Naive thymus-derived CD8-positive, alpha-beta T cell (primary cell): ENCODE measurements around the gene COX18. TPM values are rescaled to one million over a fixed set of nuclear protein-coding genes. Genes with fewer than 3 reads are reported as not detected.

Experiments used
- ATAC-seq, 2 donors: fragments of 150-1000 bp; cut with Tn5 transposase in 1 of 2; sonication (Bioruptor Pico), chemical (Tn5 transposase) in 1 of 2; 1 replicate in 1 of 2; 2 replicates in 1 of 2; pipeline ENCODE4 v1.10.0; 2021; ENCODE audit warnings: mild to moderate bottlenecking in 2 of 2, moderate library complexity in 2 of 2
- POLR2A ChIA-PET: fragments of 350-600 bp; sonication (Branson Sonifier 250); formaldehyde crosslinking; loops from one replicate; lab custom pipeline; 2021; ENCODE audit warnings: antibody characterized with exemption; lab: Charles Lee
- DNase-seq, 10 donors: peaks; one replicate each; pipeline versions ENCODE4 v3.0.0 to v3.0.0-alpha.2; 2020 to 2022
- H3K27ac Mint-ChIP-seq, 10 donors: one replicate each; pipeline ENCODE4 v1.8.0; 2020 to 2022; ENCODE audit warnings: mild to moderate bottlenecking in 10 of 10, mixed read lengths in 10 of 10, moderate library complexity in 4 of 10, inconsistent platforms in 1 of 10
- H3K27me3 Mint-ChIP-seq, 5 donors: one replicate each; pipeline ENCODE4 v1.8.0; 2021 to 2022; ENCODE audit warnings: mixed read lengths in 5 of 5
- H3K36me3 Mint-ChIP-seq, 3 donors: one replicate each; pipeline ENCODE4 v1.8.0; 2020 to 2022; ENCODE audit warnings: mixed read lengths in 3 of 3, mild to moderate bottlenecking in 2 of 3, inconsistent platforms in 1 of 3
- H3K4me1 Mint-ChIP-seq, 4 donors: one replicate each; pipeline ENCODE4 v1.8.0; 2021 to 2022; ENCODE audit warnings: mixed read lengths in 4 of 4
- H3K4me3 Mint-ChIP-seq, 10 donors: one replicate each; pipeline ENCODE4 v1.8.0; 2020 to 2022; ENCODE audit warnings: mild to moderate bottlenecking in 10 of 10, mixed read lengths in 10 of 10, moderate library complexity in 6 of 10, inconsistent platforms in 1 of 10
- H3K9me3 Mint-ChIP-seq, 9 donors: one replicate each; pipeline ENCODE4 v1.8.0; 2020 to 2022; ENCODE audit warnings: mixed read lengths in 9 of 9, mild to moderate bottlenecking in 3 of 9, inconsistent platforms in 1 of 9, moderate library complexity in 1 of 9
- polyA plus RNA-seq, 3 donors: library from polyadenylated mRNA; unstranded; fragments of 300-500 nt; fragmentation: Illumina TruSeq; gene quantifications; one replicate each; pipeline ENCODE4 v1.2.3, GENCODE V29; 2021
- total RNA-seq, 8 experiments: library from RNA in 2 of 8; stranded (reverse) in 2 of 8; gene quantifications; one replicate each; pipeline ENCODE4 v1.2.3 and lab custom pipeline; 2021 to 2026

The COX18 gene, protein sequence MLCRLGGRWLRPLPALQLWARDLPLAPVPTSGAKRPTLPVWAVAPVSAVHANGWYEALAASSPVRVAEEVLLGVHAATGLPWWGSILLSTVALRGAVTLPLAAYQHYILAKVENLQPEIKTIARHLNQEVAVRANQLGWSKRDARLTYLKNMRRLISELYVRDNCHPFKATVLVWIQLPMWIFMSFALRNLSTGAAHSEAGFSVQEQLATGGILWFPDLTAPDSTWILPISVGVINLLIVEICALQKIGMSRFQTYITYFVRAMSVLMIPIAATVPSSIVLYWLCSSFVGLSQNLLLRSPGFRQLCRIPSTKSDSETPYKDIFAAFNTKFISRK
- total RNA-seq (10 to 100 TPM; 18.0 to 20.2 TPM), polyA plus RNA-seq (1 to 10 TPM; 5.0 to 8.4 (median 6.4) TPM), total RNA-seq (lab: John Stamatoyannopoulos, UW) (27.0 to 33.7 (median 28.7) reads per million in 6 experiments)

DNA sequence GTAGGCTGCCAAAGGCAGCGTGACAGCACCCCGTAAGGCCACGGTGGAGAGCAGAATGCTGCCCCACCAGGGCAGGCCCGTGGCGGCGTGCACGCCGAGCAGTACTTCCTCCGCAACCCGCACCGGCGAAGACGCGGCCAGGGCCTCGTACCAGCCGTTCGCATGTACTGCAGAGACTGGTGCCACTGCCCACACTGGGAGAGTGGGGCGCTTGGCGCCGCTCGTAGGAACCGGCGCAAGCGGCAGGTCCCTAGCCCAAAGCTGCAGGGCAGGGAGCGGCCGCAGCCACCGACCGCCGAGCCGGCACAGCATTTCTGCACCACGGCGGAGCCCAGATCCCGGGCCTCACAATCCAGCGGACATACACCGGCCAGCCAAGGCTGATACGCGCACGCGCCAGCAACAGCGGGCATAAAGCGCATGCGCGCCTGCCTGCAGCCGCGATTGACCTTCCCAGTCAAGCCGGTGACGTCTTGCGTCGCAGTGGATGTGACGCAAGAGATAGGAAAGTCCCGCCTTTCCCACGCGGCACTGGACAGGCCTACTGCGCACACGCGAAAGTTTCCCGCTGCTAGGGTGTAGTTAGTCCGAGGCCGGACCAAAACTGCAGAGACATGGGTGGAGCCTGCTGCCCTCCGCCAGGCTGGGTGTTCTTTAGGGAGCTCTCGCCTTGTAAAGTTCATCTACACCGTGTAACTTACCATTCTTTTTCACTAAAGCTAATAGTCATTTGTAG, at the start of gene COX18:
Gene COX18 (minus strand): TSS at position 379 of the 736 bp plus-strand sequence. CDS start 67 bp downstream, at position 312.
- ATAC-seq: peak; percentile 80 to 85
- Mint-ChIP-seq H3K4me1 (peaks cover 18 to 46% (median 42%) of the 10 kb centered on the region in 4 donors), H3K4me3 (peak within 1 kb of the TSS; percentile 81 to 93 (median 91)), H3K27ac (peak within 1 kb of the TSS; percentile 95 to 100 (median 98)), H3K9me3 (no peaks in the 10 kb centered on the region), H3K36me3 (peaks cover 0 to 14% (median 2%) of the 10 kb centered on the region in 3 donors), H3K27me3 (no peaks in the 10 kb centered on the region)
- POLR2A ChIA-PET: interaction anchor here (0.7 to 4.3 kb wide), 7 partner anchors 10 to 194 kb away, joined by 3 to 31 read pairs (median 4); partner anchors contain the start of gene ANKRD17
- peak; percentile 86 to 98 (median 92) for DNase-seq

DNA sequence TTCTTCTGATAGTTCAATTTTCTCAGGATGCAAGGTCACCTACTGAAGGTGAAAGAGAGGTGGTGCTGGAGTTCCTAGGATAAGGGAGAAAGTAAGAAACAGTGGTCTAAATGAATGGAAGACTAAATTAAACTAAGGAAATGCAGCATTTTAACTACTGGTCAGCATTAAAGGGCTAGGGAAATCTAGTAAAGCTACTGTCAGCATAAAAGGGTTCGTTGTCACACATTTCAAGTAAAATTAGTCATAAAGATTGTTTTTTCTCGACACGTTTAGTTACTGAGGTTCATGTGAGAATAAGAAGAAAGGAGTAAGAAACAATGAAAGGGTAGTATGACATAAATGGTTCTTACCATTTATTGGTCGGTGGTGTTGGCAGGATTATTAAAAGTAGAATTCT, 40.0 kb upstream of the COX18 start:
- H3K9me3 Mint-ChIP-seq: no peaks in the 10 kb centered on the region
- peaks cover under 1 to 32% (median 5%) of the 10 kb centered on the region in 3 donors for H3K36me3 Mint-ChIP-seq
- no peaks in the 10 kb centered on the region for H3K27me3 Mint-ChIP-seq
- no peak for DNase-seq
- ATAC-seq: no peak
- POLR2A ChIA-PET: no interaction called here
- no peak overlapping the region for H3K4me3 Mint-ChIP-seq
- no peak overlapping the region for H3K27ac Mint-ChIP-seq
- peaks cover 0 to 2% (median 0%) of the 10 kb centered on the region in 4 donors for H3K4me1 Mint-ChIP-seq

DNA sequence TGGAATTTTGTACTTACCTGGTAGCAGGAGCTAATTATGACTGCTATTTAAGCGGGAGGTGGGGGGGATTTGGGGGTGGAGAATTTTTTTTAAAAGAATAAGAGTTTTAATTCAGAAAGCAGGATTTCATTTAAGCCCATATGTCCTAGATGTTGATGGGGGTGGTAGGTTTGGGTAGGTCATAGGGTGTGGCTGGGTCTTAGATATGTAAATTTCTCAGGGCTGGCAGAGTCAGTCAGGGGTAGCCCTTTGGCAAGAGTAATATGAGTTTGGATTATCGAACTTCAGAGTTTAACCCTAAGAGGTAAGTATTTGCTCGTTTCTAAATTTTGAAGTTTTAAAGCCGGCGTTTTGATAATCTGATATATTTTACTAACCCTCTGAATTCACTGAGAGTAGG, 35.2 kb upstream of the COX18 start:
- no peaks in the 10 kb centered on the region for H3K9me3 Mint-ChIP-seq
- ATAC-seq (no peak), DNase-seq (no peak)
- no peak overlapping the region for H3K4me3 Mint-ChIP-seq
- H3K36me3 Mint-ChIP-seq: peaks cover 0 to 39% (median 6%) of the 10 kb centered on the region in 3 donors
- POLR2A ChIA-PET: interaction anchor here (1.5 kb wide), 1 partner anchor 35 kb away, joined by 5 read pairs; the partner anchor contains the start of gene COX18
- H3K4me1 Mint-ChIP-seq: peaks cover 0 to 6% (median 0%) of the 10 kb centered on the region in 4 donors
- H3K27ac Mint-ChIP-seq: peak overlapping the region in 4 of 10 donors; percentile 30 to 69 (median 38)
- no peaks in the 10 kb centered on the region for H3K27me3 Mint-ChIP-seq

DNA sequence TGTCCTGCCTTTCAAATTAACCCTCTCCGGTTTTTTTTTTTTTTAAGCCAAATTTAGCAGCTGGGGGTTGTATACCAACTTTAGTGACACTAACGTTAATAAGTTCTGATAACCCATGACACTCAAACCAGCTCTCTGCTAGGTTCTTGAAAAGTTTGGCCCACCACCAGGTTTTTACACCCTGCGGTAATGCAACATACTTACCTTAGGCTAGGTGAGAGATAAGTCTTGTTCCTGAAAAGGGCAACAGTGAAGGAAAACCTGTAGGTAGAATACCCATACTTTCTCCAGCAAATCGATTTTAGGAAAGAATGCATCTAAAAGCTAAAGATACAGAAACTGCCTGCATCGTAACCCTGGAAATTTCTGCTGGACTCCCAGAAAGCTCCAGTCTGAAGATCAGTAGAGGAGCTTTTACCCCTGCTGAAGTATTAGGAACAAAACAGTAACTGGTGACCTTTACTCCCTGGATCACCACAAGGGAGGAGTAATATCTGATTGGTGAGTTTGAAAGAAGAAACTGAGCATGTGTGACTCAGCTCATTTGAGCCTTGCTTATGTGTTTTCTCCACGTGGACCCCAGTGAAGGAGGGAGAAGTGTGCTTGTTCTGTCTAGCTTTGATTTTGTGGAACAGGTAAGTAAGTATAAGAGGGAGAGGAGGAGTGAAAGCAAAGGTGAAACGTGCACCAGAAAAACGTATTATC, 34.4 kb upstream of the COX18 start:
- peak overlapping the region in 6 of 10 donors; percentile 2 to 54 (median 8) for H3K27ac Mint-ChIP-seq
- H3K27me3 Mint-ChIP-seq: no peaks in the 10 kb centered on the region
- peaks cover 0 to 6% (median 3%) of the 10 kb centered on the region in 4 donors for H3K4me1 Mint-ChIP-seq
- ATAC-seq: no peak
- no peak for DNase-seq
- H3K36me3 Mint-ChIP-seq: peaks cover 0 to 46% (median 6%) of the 10 kb centered on the region in 3 donors
- H3K4me3 Mint-ChIP-seq: no peak overlapping the region
- H3K9me3 Mint-ChIP-seq: no peaks in the 10 kb centered on the region
- POLR2A ChIA-PET: interaction anchor here (0.5 to 1.5 kb wide), 2 partner anchors 11 to 34 kb away, joined by 3 to 5 read pairs; partner anchors contain the start of gene COX18

DNA sequence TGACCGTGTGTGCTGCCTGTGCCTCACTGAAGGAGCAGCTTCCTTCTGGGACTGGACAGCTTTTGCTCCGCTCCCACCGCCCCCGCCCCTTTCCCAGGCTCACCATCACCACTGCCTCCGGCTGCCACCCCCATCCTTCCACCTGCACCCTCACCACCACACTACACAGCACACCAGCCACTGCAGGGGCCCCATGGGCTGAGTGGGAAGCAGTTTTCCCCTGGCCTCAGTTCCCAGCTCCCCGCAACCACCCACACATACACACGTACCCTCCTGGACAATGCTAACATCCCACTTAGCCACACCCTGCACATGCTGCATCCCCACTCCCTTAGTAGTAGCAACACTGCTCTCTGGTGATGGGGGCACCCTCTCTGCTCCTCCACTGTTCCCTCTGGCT, 29.6 kb upstream of the COX18 start:
- DNase-seq: no peak

DNA sequence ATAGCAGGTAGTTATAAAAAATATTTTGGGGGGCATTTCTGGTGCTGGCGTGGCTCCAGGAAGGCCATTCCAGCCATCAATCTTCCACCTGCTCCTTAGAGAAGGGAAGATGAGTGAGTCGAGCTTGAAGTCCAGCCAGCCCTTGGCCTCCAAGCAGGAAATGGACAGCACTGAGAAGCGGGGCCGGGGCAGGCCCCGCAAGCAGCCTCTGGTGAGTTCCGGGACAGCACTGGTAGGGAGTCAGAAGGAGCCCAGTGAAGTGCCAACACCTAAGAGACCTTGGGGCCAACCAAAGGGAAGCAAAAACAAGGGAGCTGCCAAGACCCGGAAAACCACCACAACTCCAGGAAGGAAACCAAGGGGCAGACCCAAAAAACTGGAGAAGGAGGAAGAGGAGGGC, 29.2 kb upstream of the COX18 start:
- ATAC-seq (no peak), DNase-seq (no peak)
- H3K27me3 Mint-ChIP-seq: no peaks in the 10 kb centered on the region
- H3K27ac Mint-ChIP-seq: peak overlapping the region in 2 of 10 donors; percentile 52 to 92
- POLR2A ChIA-PET: interaction anchor here (1.6 kb wide), 1 partner anchor 9 kb away, joined by 4 read pairs; no protein-coding TSS in a partner anchor
- no peak overlapping the region for H3K4me3 Mint-ChIP-seq
- H3K36me3 Mint-ChIP-seq: peaks cover 4 to 69% (median 9%) of the 10 kb centered on the region in 3 donors
- peaks cover 0 to 5% (median 0%) of the 10 kb centered on the region in 4 donors for H3K4me1 Mint-ChIP-seq
- H3K9me3 Mint-ChIP-seq: no peaks in the 10 kb centered on the region

More for the DNA sequence above, 29.6 kb upstream of the COX18 start:
- Mint-ChIP-seq H3K4me1 (peaks cover 0 to 5% (median 1%) of the 10 kb centered on the region in 4 donors), H3K4me3 (peak overlapping the region in 1 of 10 donors; percentile 43), H3K36me3 (peaks cover 4 to 68% (median 9%) of the 10 kb centered on the region in 3 donors), H3K9me3 (no peaks in the 10 kb centered on the region), H3K27me3 (no peaks in the 10 kb centered on the region), H3K27ac (peak overlapping the region in 6 of 10 donors; percentile 22 to 92 (median 70))
- POLR2A ChIA-PET: no interaction called here
- ATAC-seq: no peak

DNA sequence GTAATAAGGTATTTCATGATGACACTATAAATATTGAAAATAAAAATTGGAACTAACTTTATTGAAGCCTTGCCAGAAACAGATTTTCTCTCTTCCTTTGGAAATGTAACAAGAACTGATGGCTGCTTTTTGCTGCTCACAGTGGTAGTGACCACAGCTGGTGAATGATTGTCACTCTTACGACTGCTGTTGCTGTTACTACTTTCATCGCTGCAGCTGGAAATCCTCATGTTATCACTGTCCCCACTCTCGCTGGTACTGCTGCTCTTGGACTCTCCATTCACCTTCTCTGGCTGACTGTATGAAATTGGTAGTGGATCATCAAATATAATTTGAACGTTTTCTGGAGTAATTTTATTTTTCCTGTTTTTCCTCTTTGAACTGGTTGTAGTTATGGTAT, 28.5 kb upstream of the COX18 start:
- H3K4me1 Mint-ChIP-seq: peaks cover 0 to 5% (median 0%) of the 10 kb centered on the region in 4 donors
- ATAC-seq (no peak), DNase-seq (no peak)
- peak overlapping the region in 4 of 10 donors; percentile 16 to 66 (median 58) for H3K27ac Mint-ChIP-seq
- H3K4me3 Mint-ChIP-seq: no peak overlapping the region
- no peaks in the 10 kb centered on the region for H3K27me3 Mint-ChIP-seq
- H3K9me3 Mint-ChIP-seq: no peaks in the 10 kb centered on the region
- H3K36me3 Mint-ChIP-seq: peaks cover 4 to 73% (median 9%) of the 10 kb centered on the region in 3 donors
- POLR2A ChIA-PET: interaction anchor here (1.6 kb wide), 1 partner anchor 9 kb away, joined by 4 read pairs; no protein-coding TSS in a partner anchor

DNA sequence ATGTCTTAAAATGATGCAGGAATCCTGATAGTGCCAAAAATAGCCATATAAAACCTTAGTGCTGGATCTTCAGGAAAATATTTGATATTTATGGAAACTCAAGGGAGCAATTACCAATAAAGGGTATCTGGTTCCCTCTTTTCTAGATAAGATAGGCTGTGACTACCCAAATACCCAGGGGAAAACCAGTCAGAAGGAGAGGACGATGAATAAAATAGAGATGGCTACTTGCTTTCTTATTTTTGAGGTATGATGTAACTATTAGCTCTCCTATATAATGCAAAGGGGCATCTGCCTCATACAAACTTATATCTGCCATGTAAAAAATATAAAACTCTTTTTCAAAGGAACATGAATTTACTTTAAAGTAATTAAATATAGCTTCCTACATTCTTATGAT, 23.4 kb upstream of the COX18 start:
- ATAC-seq (no peak), DNase-seq (no peak)
- peak overlapping the region in 2 of 10 donors; percentile 24 to 50 for H3K27ac Mint-ChIP-seq
- POLR2A ChIA-PET: interaction anchor here (0.7 kb wide), 1 partner anchor 11 kb away, joined by 3 read pairs; no protein-coding TSS in a partner anchor
- H3K9me3 Mint-ChIP-seq: no peaks in the 10 kb centered on the region
- no peaks in the 10 kb centered on the region for H3K27me3 Mint-ChIP-seq
- H3K36me3 Mint-ChIP-seq: peaks cover 7 to 65% (median 22%) of the 10 kb centered on the region in 3 donors
- no peak overlapping the region for H3K4me3 Mint-ChIP-seq
- H3K4me1 Mint-ChIP-seq: peaks cover 4 to 17% (median 7%) of the 10 kb centered on the region in 4 donors

DNA sequence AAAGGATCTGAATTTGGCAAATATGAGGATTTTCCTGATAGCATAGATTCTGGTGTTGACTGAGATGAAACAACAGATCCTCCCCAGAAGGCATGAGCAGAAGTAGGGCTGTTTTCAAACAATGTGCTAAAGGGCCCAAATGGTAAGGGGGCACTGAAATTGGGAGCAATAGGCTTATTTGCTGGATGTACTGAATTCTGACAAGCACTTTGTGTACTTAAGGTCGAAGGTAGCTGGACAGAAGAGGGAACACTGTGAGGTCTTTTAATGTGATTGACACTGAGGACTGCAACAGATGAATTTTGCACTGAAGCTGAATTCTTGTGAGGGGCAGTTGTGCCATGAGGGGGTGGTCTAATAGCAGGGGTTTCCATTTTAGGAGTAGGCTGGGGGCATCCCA, 21.2 kb upstream of the COX18 start:
- POLR2A ChIA-PET: no interaction called here
- Mint-ChIP-seq H3K4me1 (peaks cover 11 to 22% (median 16%) of the 10 kb centered on the region in 4 donors), H3K36me3 (peaks cover 7 to 54% (median 20%) of the 10 kb centered on the region in 3 donors), H3K27ac (peak overlapping the region in 8 of 10 donors; percentile 3 to 93 (median 48)), H3K9me3 (no peaks in the 10 kb centered on the region), H3K4me3 (no peak overlapping the region), H3K27me3 (no peaks in the 10 kb centered on the region)
- DNase-seq: no peak
- no peak for ATAC-seq

DNA sequence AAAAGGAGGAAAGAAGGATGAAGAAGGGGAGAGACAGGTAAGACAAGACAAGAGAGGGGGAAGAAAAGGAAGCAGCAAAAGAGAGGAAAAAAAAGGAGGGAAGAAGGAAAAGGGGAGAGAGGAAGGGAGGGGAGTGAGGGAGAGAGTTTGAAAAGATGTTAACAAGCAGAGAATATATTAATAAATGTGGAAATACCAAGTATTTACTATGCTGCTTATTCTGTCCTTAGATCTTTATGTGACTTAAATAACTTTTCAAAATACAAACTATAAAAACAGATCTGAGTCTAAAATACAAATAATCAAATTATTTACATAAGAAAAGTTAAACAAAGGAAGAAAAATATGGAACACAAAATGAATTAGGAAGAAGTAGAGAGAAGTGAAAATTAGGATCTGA, 18.4 kb upstream of the COX18 start:
- Mint-ChIP-seq H3K27ac (peak overlapping the region in 7 of 10 donors; percentile 29 to 77 (median 58)), H3K27me3 (no peaks in the 10 kb centered on the region), H3K9me3 (no peaks in the 10 kb centered on the region), H3K4me3 (peak overlapping the region in 3 of 10 donors; percentile 2 to 19 (median 11)), H3K36me3 (peaks cover 7 to 56% (median 25%) of the 10 kb centered on the region in 3 donors), H3K4me1 (peaks cover 14 to 22% (median 16%) of the 10 kb centered on the region in 4 donors)
- POLR2A ChIA-PET: no interaction called here
- ATAC-seq: no peak
- no peak for DNase-seq

DNA sequence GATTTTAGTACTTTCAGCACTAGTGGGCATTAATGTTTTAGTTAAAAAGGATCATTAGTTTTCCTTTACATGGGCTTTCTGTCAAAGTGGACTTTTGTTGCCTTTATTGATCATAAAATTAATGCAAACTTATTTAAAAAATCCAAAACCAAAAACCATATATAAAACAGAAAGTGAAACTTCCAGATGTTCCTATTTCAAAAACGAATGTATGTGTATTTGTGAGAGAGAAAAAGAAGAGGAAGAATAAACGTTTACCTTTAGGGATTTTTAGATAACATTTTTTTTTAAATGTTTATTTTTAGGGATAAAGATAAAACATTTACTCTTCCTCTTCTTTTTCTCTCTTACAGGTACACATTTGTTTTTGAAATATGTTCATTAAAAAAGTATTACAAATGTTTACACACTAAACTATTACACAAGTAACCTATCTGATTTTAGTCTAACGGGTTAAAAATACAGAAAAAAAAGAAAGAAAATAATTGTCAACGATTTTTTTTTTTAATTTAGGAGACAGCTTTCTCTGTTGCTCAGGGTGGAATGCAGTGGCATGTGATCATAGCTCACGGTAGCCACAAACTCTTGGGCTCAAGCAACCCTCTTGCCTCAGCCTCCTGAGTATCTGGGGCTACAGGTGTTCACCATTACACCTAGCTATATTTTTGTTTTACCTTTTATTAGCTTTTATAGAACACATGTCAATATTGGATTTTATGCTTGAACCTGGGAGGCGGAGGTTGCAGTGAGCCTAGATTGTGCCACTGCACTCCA, 16.8 kb upstream of the COX18 start:
- H3K36me3 Mint-ChIP-seq: peaks cover 7 to 55% (median 23%) of the 10 kb centered on the region in 3 donors
- POLR2A ChIA-PET: interaction anchor here (0.5 kb wide), 1 partner anchor 9 kb away, joined by 3 read pairs; no protein-coding TSS in a partner anchor
- DNase-seq: peak in 1 of 10 donors; percentile 4
- peak overlapping the region; percentile 13 to 83 (median 73) for H3K27ac Mint-ChIP-seq
- ATAC-seq: peak; percentile 43 to 66
- H3K4me1 Mint-ChIP-seq: peaks cover 13 to 20% (median 15%) of the 10 kb centered on the region in 4 donors
- H3K4me3 Mint-ChIP-seq: peak overlapping the region; percentile 49 to 73 (median 70)
- no peaks in the 10 kb centered on the region for H3K27me3 Mint-ChIP-seq
- H3K9me3 Mint-ChIP-seq: no peaks in the 10 kb centered on the region
